HepG2 (cell line): ENCODE results near the gene IL1RAPL2. TPM values are rescaled to one million over a fixed set of nuclear protein-coding genes. Genes with fewer than 3 reads are reported as not detected.

Experiments used
- ATAC-seq: fragments of 200-7000 bp; cut with Tn5 transposase; 3 replicates; pipeline ENCODE4 v1.9.1; 2020; ENCODE audit warnings: mild to moderate bottlenecking, moderate library complexity
- BruUV-seq: library from RNA; stranded (reverse); fragments of 400-500 nt; replicated peaks from 2 replicates; lab custom pipeline; 2021; lab: Mats Ljungman, UMichigan
- CTCF ChIA-PET: fragments of 300-600 bp; formaldehyde crosslinking; extraction: SDS; loops from one replicate; lab custom pipeline; 2021; ENCODE audit warnings: low total read pairs, inconsistent platforms, low intra/inter-chr PET ratio; lab: Yijun Ruan, JAX
- POLR2A ChIA-PET: fragments of 350-600 bp; sonication (Branson Sonifier 250); formaldehyde crosslinking; loops from one replicate; lab custom pipeline; 2020; ENCODE audit warnings: antibody characterized with exemption, inconsistent platforms; lab: Yijun Ruan, JAX
- DNase-seq: peaks from one replicate; pipeline ENCODE4 v3.0.0-alpha.2; 2015; ENCODE audit warnings: low spot score
- FAIRE-seq: peaks from 3 replicates; lab custom pipeline; 2011; peaks lifted over from hg19 to GRCh38; lab: Jason Lieb, UNC
- H2AFZ ChIP-seq: one replicate; pipeline ENCODE4 v1.6.1; 2011; ENCODE audit warnings: low read length, inconsistent platforms
- H3K27ac ChIP-seq: fragments of 300-600 bp; 3 replicates; pipeline ENCODE4 v1.8.0; 2011; ENCODE audit warnings: mixed run types, mild to moderate bottlenecking, mixed read lengths, low read length, inconsistent platforms; ENCODE audit not compliant: insufficient read depth; ENCODE audit errors: extremely low read length
- H3K27me3 ChIP-seq, 2 experiments: fragments of 200-600 bp in 1 of 2; 2 replicates in 1 of 2; 3 replicates in 1 of 2; pipeline versions ENCODE4 v1.6.0 to v1.8.0; 2011; ENCODE audit warnings: low read length in 2 of 2, mild to moderate bottlenecking in 2 of 2, moderate library complexity in 2 of 2, inconsistent platforms in 1 of 2; ENCODE audit not compliant: insufficient read depth in 2 of 2, control insufficient read depth in 1 of 2
- H3K36me3 ChIP-seq, 2 experiments: fragments of 200-600 bp in 1 of 2; replicated peaks in 1 of 2; 2 replicates in 1 of 2; 3 replicates in 1 of 2; pipeline versions ENCODE4 v1.5.1 to v1.8.0; 2011; ENCODE audit warnings: low read length in 2 of 2, inconsistent platforms in 1 of 2; ENCODE audit not compliant: insufficient read depth in 2 of 2, control insufficient read depth in 1 of 2
- H3K4me1 ChIP-seq: 2 replicates; pipeline ENCODE4 v1.5.1; 2012; ENCODE audit warnings: low read length, inconsistent platforms; ENCODE audit not compliant: insufficient read depth
- H3K4me2 ChIP-seq: 2 replicates; pipeline ENCODE4 v1.6.0; 2011; ENCODE audit warnings: low read depth, low read length, inconsistent platforms
- H3K4me3 ChIP-seq, 3 experiments: fragments of 200-600 bp in 1 of 3; sonication (generic), shearing (Covaris generic) in 1 of 3; replicated peaks in 1 of 3; 2 replicates each; pipeline ENCODE4 v1.5.1; 2011 to 2016; ENCODE audit warnings: low read length in 3 of 3, inconsistent platforms in 2 of 3, low read depth in 2 of 3, mild to moderate bottlenecking in 2 of 3, control low read depth in 1 of 3, mixed read lengths in 1 of 3; ENCODE audit not compliant: insufficient read depth in 1 of 3
- H3K79me2 ChIP-seq: one replicate; pipeline ENCODE4 v1.6.1; 2011; ENCODE audit warnings: low read length, inconsistent platforms; ENCODE audit not compliant: insufficient read depth
- H3K9ac ChIP-seq: 2 replicates; pipeline ENCODE4 v1.6.0; 2011; ENCODE audit warnings: mild to moderate bottlenecking, low read depth, low read length, inconsistent platforms; ENCODE audit not compliant: insufficient read depth
- H3K9me3 ChIP-seq: 2 replicates; pipeline ENCODE4 v1.5.1; 2012; ENCODE audit warnings: mild to moderate bottlenecking, low read length
- H4K20me1 ChIP-seq: 2 replicates; pipeline ENCODE4 v1.6.0; 2011; ENCODE audit warnings: inconsistent platforms, mild to moderate bottlenecking, low read length, moderate library complexity; ENCODE audit not compliant: insufficient read depth
- ATF1 ChIP-seq: IDR thresholded peaks from 2 replicates; pipeline ENCODE4 v1.6.1; 2016; ENCODE audit warnings: mild to moderate bottlenecking, control low read depth
- EED ChIP-seq: sonication (generic); formaldehyde crosslinking; IDR thresholded peaks from 2 replicates; pipeline ENCODE4 v1.5.0; 2020; ENCODE audit warnings: mild to moderate bottlenecking, missing genetic modification reagents
- FOXK1 ChIP-seq: sonication (generic); formaldehyde crosslinking; IDR thresholded peaks from 2 replicates; pipeline ENCODE4 v1.4.0; 2020; ENCODE audit warnings: low read depth, missing genetic modification reagents, borderline replicate concordance
- JARID2 ChIP-seq: sonication (generic); formaldehyde crosslinking; IDR thresholded peaks from 2 replicates; pipeline ENCODE4 v1.8.1; 2023; ENCODE audit warnings: missing genetic modification reagents, inconsistent platforms; ENCODE audit not compliant: insufficient replicate concordance
- MXD4 ChIP-seq: IDR thresholded peaks from 2 replicates; pipeline ENCODE4 v1.6.1; 2016; ENCODE audit warnings: mild to moderate bottlenecking, missing biosample characterization, missing genetic modification reagents
- PHF21A ChIP-seq: sonication (generic); formaldehyde crosslinking; IDR thresholded peaks from 2 replicates; pipeline ENCODE4 v1.5.0; 2020; ENCODE audit warnings: mild to moderate bottlenecking, missing genetic modification reagents
- RBAK ChIP-seq: sonication (generic); formaldehyde crosslinking; IDR thresholded peaks from 2 replicates; pipeline ENCODE4 v1.5.1; 2020; ENCODE audit warnings: mild to moderate bottlenecking, missing genetic modification reagents
- SMARCC2 ChIP-seq: fragments of 450-650 bp; IDR thresholded peaks from 2 replicates; pipeline ENCODE4 v1.6.1; 2017; ENCODE audit warnings: antibody characterized with exemption, mild to moderate bottlenecking
- SYNCRIP ChIP-seq: fragments of 200-400 bp; formaldehyde crosslinking; IDR thresholded peaks from 2 replicates; pipeline ENCODE4 v1.6.1; 2018; ENCODE audit warnings: mild to moderate bottlenecking, low read depth, low read length; ENCODE audit not compliant: insufficient read depth
- ZFP36 ChIP-seq: fragments of 150-350 bp; IDR thresholded peaks from 2 replicates; pipeline ENCODE4 v1.6.1; 2018; ENCODE audit warnings: borderline replicate concordance, low read length, low read depth; ENCODE audit not compliant: partially characterized antibody
- ZNF143 ChIP-seq: sonication (generic); formaldehyde crosslinking; IDR thresholded peaks from 2 replicates; pipeline ENCODE4 v1.4.0; 2020; ENCODE audit warnings: missing genetic modification reagents
- ZNF20 ChIP-seq: sonication (generic); formaldehyde crosslinking; IDR thresholded peaks from 2 replicates; pipeline ENCODE4 v1.4.0; 2020; ENCODE audit warnings: mild to moderate bottlenecking, moderate library complexity, missing genetic modification reagents
- ZNF253 ChIP-seq: sonication (generic); formaldehyde crosslinking; IDR thresholded peaks from 2 replicates; pipeline ENCODE4 v1.8.0; 2022; ENCODE audit warnings: mild to moderate bottlenecking, missing genetic modification reagents, borderline replicate concordance
- ZSCAN21 ChIP-seq: sonication (generic); formaldehyde crosslinking; IDR thresholded peaks from 2 replicates; pipeline ENCODE4 v1.8.0; 2022; ENCODE audit warnings: mild to moderate bottlenecking, missing genetic modification reagents, moderate library complexity, borderline replicate concordance
- ZZZ3 ChIP-seq: sonication (generic); formaldehyde crosslinking; IDR thresholded peaks from 2 replicates; pipeline ENCODE4 v1.4.0; 2020; ENCODE audit warnings: missing genetic modification reagents, mild to moderate bottlenecking, borderline replicate concordance
- WGBS: methylation state at CpG from one replicate; pipeline ENCODE4 v1.1.6; 2017; ENCODE audit warnings: low lambda C conversion rate; 5-methylcytosine and 5-hydroxymethylcytosine counted together
- in situ Hi-C: cut with HindIII; loops from 2 replicates; pipeline ENCODE4 v1.10.0; 2017; ENCODE audit warnings: low pct_unique_long_range_greater_than_20kb; ENCODE audit not compliant: extremely low pct_ligation_motif_present
- intact Hi-C: fragments of 100-400 bp; cut with micrococcal nuclease; formaldehyde crosslinking; loops from one replicate; pipeline ENCODE4 v1.10.0; 2022; ENCODE audit not compliant: unreplicated experiment
- polyA plus RNA-seq, 8 experiments: library from polyadenylated mRNA; depleted of rRNA in 3 of 8; stranded (reverse) in 7 of 8; unstranded in 1 of 8; fragments of >200 nt; fragmentation: Illumina TruSeq in 4 of 8; extraction: Trizol in 4 of 8; gene quantifications; 2 replicates each; pipeline versions ENCODE4 v1.2.1 to v1.2.3, GENCODE V29; 2011 to 2016; ENCODE audit warnings: low read depth in 4 of 8, missing spikeins in 1 of 8, mixed read lengths in 1 of 8; ENCODE audit not compliant: insufficient read depth in 1 of 8
- total RNA-seq, 5 experiments: library from RNA; depleted of rRNA; stranded (reverse); fragments of >200 nt; fragmentation: Illumina TruSeq; extraction: Trizol; gene quantifications; 2 replicates each; pipeline ENCODE4 v1.2.3, GENCODE V29; 2016; ENCODE audit warnings: low read depth in 1 of 5
- TF ChIP-seq, protein P1 (sequence below): sonication (generic); formaldehyde crosslinking; IDR thresholded peaks from 2 replicates; pipeline ENCODE4 v1.5.1; 2020; ENCODE audit warnings: missing genetic modification reagents, mild to moderate bottlenecking, borderline replicate concordance
- TF ChIP-seq, protein P2 (sequence below): sonication (generic); formaldehyde crosslinking; IDR thresholded peaks from 2 replicates; pipeline ENCODE4 v1.4.0; 2020; ENCODE audit warnings: missing genetic modification reagents, low read depth, mild to moderate bottlenecking, borderline replicate concordance
- TF ChIP-seq, protein P3 (sequence below): sonication (generic); formaldehyde crosslinking; conservative IDR thresholded peaks from 2 replicates; pipeline ENCODE4 v1.8.0; 2022; ENCODE audit warnings: mild to moderate bottlenecking, moderate library complexity, missing genetic modification reagents

Gene IL1RAPL2
- total and polyA plus RNA-seq, 2 of the 13 experiments (the other 11 are each of a cell fraction or from before 2014, with no cell fraction given): not detected

DNA sequence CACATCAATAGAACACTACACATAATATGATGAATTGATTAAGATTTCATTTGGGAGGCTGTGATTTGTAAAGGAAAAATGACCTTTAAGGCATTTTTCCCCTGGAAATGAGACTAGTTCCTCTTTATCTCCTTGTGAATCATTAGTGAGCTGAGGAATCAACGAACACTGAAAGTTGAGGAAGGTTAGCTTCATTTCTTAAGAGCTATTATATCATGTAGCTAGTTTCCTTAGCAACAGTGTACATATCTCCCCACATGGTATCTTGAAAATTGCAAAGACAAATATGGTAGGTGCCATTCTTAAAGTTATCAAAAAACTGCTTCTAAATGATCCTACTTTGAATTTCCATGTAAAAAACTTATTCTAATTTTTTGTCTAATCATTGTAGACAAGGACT is 1128.8 kb downstream of the IL1RAPL2 start:
- intact Hi-C loops: no loop called here
- CTCF ChIA-PET: no interaction called here
- no peak overlapping the region for H2AFZ ChIP-seq
- H3K27me3 ChIP-seq: no peaks in the 10 kb centered on the region
- no peak overlapping the region for H3K4me2 ChIP-seq
- FAIRE-seq (no peak), DNase-seq (no peak), ATAC-seq (no peak)
- no peak overlapping the region for H3K4me3 ChIP-seq
- H3K9me3 ChIP-seq: no peaks in the 10 kb centered on the region
- no TSS peak for BruUV-seq
- H3K4me1 ChIP-seq: no peaks in the 10 kb centered on the region
- POLR2A ChIA-PET: no interaction called here
- H4K20me1 ChIP-seq: no peaks in the 10 kb centered on the region
- WGBS: 0% methylated on average over 1 of the region's 1 CpG
- no peak overlapping the region for H3K27ac ChIP-seq
- no peaks in the 10 kb centered on the region for H3K79me2 ChIP-seq
- H3K36me3 ChIP-seq: no peaks in the 10 kb centered on the region
- no peak overlapping the region for H3K9ac ChIP-seq
- no peak for TF ChIP-seq JARID2
- no peak for TF ChIP-seq ZSCAN21 (CRISPR knock-in tag)
- TF ChIP-seq ZNF143: no peak
- TF ChIP-seq ZFP36: no peak
- TF ChIP-seq EED (CRISPR knock-in tag): no peak
- no peak for TF ChIP-seq PHF21A (CRISPR knock-in tag)
- TF ChIP-seq RBAK: no peak
- no peak for TF ChIP-seq FOXK1
- no peak for TF ChIP-seq ZNF20 (CRISPR knock-in tag)
- TF ChIP-seq SMARCC2: no peak
- TF ChIP-seq ZZZ3: no peak
- TF ChIP-seq, all 625 proteins: peak for 0
- in situ Hi-C loops: no loop called here

DNA sequence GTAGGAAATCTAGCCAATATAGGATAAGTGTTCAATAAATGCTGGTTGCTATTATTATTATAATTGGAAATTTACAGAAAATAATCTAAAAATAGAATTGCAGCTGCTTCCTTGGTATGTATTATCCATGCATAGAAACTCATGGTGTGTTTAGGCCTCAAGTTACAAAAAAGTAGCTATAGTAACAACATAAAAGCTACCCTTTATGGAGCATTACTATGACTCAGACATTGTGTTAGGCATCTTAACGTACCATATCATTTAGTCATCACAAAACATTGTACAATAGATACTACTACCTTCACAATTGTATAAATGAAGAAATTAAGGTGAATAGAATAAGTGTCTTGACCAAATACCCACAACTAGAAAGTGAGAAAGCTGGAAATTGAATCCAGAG is 1129.5 kb downstream of the IL1RAPL2 start:
- WGBS: 0% methylated on average over 1 of the region's 1 CpG
- Histone ChIP-seq H4K20me1 (no peaks in the 10 kb centered on the region), H3K4me3 (no peak overlapping the region), H3K4me1 (no peaks in the 10 kb centered on the region), H3K9ac (no peak overlapping the region), H3K4me2 (no peak overlapping the region), H3K27me3 (no peaks in the 10 kb centered on the region), H3K27ac (no peak overlapping the region), H2AFZ (no peak overlapping the region), H3K36me3 (no peaks in the 10 kb centered on the region), H3K79me2 (no peaks in the 10 kb centered on the region), H3K9me3 (no peaks in the 10 kb centered on the region)
- in situ Hi-C loops (no loop called here), intact Hi-C loops (no loop called here)
- no TSS peak for BruUV-seq
- ChIA-PET POLR2A (no interaction called here), CTCF (no interaction called here)
- no peak for ATAC-seq
- no peak for FAIRE-seq
- DNase-seq: no peak
- TF ChIP-seq, protein P1, sequence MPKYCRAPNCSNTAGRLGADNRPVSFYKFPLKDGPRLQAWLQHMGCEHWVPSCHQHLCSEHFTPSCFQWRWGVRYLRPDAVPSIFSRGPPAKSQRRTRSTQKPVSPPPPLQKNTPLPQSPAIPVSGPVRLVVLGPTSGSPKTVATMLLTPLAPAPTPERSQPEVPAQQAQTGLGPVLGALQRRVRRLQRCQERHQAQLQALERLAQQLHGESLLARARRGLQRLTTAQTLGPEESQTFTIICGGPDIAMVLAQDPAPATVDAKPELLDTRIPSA (CRISPR knock-in tag): no peak
- TF ChIP-seq SYNCRIP: no peak
- TF ChIP-seq SMARCC2: no peak
- no peak for TF ChIP-seq ATF1 (CRISPR knock-in tag)
- TF ChIP-seq ZNF253 (CRISPR knock-in tag): no peak
- TF ChIP-seq, protein P2, sequence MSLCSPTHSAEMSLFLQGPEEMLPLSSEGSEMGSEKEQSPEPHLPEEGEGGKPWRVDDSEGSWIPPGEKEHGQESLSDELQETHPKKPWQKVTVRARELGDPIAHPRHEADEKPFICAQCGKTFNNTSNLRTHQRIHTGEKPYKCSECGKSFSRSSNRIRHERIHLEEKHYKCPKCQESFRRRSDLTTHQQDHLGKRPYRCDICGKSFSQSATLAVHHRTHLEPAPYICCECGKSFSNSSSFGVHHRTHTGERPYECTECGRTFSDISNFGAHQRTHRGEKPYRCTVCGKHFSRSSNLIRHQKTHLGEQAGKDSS (CRISPR knock-in tag): no peak
- TF ChIP-seq MXD4 (CRISPR knock-in tag): no peak
- TF ChIP-seq, protein P3, sequence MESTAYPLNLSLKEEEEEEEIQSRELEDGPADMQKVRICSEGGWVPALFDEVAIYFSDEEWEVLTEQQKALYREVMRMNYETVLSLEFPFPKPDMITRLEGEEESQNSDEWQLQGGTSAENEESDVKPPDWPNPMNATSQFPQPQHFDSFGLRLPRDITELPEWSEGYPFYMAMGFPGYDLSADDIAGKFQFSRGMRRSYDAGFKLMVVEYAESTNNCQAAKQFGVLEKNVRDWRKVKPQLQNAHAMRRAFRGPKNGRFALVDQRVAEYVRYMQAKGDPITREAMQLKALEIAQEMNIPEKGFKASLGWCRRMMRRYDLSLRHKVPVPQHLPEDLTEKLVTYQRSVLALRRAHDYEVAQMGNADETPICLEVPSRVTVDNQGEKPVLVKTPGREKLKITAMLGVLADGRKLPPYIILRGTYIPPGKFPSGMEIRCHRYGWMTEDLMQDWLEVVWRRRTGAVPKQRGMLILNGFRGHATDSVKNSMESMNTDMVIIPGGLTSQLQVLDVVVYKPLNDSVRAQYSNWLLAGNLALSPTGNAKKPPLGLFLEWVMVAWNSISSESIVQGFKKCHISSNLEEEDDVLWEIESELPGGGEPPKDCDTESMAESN (CRISPR knock-in tag): no peak
